Suprapubic skin (tissue), 3 donors: ENCODE results near the gene RSAD2.

Experiments
- POLR2A ChIP-seq, 2 donors: fragments of 450-650 bp; IDR thresholded peaks; one replicate each; pipeline ENCODE4 v1.6.1; 2017; ENCODE audit warnings: antibody characterized with exemption in 2 of 2, mild to moderate bottlenecking in 2 of 2, moderate library complexity in 2 of 2
- TF ChIP-seq, protein P1 (sequence below), 2 donors: fragments of 200-600 bp in 1 of 2; fragments of 450-650 bp in 1 of 2; sonication (generic) in 1 of 2; IDR thresholded peaks; one replicate each; pipeline ENCODE4 v1.5.1; 2016 to 2019; ENCODE audit warnings: antibody characterized with exemption in 2 of 2, mild to moderate bottlenecking in 1 of 2, moderate library complexity in 1 of 2

DNA sequence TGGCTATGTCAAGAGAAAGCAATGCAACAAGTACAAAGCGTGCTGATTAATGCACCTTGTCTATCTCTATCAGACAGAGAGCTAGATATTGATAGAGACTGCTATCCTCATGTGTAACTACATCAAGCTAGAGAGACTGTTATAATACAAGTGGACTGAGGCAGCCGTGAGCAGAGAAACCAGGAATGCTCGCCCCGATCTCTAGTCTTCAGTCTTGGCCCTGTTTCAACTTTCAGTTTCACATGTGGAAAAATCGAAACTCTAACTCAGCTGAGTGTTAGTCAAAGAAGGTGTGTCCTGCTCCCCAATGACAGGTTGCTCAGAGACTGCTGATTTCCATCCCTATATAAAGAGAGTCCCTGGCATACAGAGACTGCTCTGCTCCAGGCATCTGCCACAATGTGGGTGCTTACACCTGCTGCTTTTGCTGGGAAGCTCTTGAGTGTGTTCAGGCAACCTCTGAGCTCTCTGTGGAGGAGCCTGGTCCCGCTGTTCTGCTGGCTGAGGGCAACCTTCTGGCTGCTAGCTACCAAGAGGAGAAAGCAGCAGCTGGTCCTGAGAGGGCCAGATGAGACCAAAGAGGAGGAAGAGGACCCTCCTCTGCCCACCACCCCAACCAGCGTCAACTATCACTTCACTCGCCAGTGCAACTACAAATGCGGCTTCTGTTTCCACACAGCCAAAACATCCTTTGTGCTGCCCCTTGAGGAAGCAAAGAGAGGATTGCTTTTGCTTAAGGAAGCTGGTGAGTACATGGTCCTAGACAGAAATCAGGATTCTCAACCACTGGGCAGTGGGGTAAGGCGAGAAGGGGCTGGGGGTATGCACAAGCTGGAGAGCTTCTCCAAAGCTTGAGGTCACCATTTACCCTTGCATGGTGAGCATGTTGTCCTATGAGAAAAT, at the start of gene RSAD2:
- TF ChIP-seq, protein P1, sequence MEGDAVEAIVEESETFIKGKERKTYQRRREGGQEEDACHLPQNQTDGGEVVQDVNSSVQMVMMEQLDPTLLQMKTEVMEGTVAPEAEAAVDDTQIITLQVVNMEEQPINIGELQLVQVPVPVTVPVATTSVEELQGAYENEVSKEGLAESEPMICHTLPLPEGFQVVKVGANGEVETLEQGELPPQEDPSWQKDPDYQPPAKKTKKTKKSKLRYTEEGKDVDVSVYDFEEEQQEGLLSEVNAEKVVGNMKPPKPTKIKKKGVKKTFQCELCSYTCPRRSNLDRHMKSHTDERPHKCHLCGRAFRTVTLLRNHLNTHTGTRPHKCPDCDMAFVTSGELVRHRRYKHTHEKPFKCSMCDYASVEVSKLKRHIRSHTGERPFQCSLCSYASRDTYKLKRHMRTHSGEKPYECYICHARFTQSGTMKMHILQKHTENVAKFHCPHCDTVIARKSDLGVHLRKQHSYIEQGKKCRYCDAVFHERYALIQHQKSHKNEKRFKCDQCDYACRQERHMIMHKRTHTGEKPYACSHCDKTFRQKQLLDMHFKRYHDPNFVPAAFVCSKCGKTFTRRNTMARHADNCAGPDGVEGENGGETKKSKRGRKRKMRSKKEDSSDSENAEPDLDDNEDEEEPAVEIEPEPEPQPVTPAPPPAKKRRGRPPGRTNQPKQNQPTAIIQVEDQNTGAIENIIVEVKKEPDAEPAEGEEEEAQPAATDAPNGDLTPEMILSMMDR (IDR thresholded peaks at IDR 0.05): no peak
- no peak for TF ChIP-seq POLR2A (IDR thresholded peaks at IDR 0.05)
